ENCODE data around the gene ATRX. TPM values are rescaled to one million over a fixed set of nuclear protein-coding genes. Genes with fewer than 3 reads are reported as not detected.

ATRX gene

DNA sequence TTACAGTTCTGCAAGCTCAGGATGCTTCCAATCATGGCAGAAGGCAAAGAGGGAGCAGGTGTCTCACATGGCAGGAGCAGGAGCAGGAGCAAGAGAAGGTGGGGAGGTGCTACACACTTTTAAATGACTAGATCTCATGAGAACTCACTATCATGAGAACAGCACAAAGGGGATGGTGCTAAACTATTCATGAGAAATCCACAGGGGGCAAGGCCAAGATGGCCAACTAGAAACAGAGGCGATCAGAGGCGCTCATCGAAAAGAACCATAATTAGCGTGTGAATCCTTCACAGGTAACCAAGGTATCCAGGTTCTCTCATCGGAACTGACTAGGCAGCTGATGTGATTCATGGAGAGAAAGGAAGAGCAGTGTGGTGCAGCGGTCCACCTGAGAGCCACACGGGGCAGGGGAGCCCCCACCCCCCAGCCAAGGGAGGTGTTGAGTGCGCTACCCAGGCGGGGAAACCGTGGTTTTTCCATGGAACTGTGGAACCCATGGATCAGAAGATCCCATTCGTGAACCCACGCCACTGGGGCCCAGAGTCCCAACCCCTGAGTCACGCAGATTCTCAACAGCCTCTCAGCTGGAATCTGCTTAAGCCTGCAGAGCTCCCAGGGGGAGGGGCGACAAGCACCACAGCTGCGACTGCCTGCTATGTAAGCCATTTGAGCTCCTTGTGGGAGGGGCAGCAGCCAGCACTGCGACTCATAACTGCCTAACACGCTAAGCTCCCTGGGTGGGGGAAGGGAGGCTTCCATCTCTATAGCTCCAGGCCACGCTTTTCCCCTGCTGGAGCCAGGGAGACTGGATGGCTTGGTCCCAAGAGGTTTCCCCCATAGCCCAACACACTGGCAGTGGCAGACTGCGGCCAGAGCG, 292.1 kb downstream of the ATRX start:
- WGBS = 33% methylated on average over 17 of the region's 20 CpGs
- no peak overlapping the region for H3K4ac ChIP-seq (ENCODE audit: low read depth in 1 of 2, low read length in 2 of 2)
- peak; percentile 88 for DNase-seq
- no peak overlapping the region for H3K23ac ChIP-seq (ENCODE audit: low read length in 2 of 2)
- H3K4me2 ChIP-seq (ENCODE audit: low read length, poor library complexity, severe bottlenecking) = no peak overlapping the region
- peak overlapping the region; percentile 43 to 46 for H3K18ac ChIP-seq (ENCODE audit: low read depth in 1 of 2, low read length in 2 of 2)
- H2AFZ ChIP-seq (ENCODE audit: low read depth, low read length) = no peak overlapping the region
- no peak overlapping the region for H2BK12ac ChIP-seq (ENCODE audit: low read length in 2 of 2)
- no peak overlapping the region for H2AK5ac ChIP-seq (ENCODE audit: low read length, severe bottlenecking)
- H3K27ac ChIP-seq (ENCODE audit: low read length, poor library complexity, severe bottlenecking) = peak overlapping the region; percentile 59
- no peak overlapping the region for H3K9ac ChIP-seq (ENCODE audit: low read length)
- peaks cover 7% of the 10 kb centered on the region for H3K4me1 ChIP-seq (ENCODE audit: control insufficient read depth, insufficient read depth, low read depth, low read length)
- peaks cover 0 to 2% of the 10 kb centered on the region in 2 experiments for H3K27me3 ChIP-seq (ENCODE audit: control insufficient read depth in 1 of 2, insufficient read depth in 1 of 2, low read length in 2 of 2)
- H3K14ac ChIP-seq (ENCODE audit: low read length in 2 of 2) = no peak overlapping the region
- H3K4me3 ChIP-seq (ENCODE audit: insufficient read depth in 1 of 2, low read depth in 1 of 2, low read length in 2 of 2) = no peak overlapping the region
- H2BK5ac ChIP-seq (ENCODE audit: low read depth, low read length, poor library complexity, severe bottlenecking) = peak overlapping the region; percentile 70
- no peaks in the 10 kb centered on the region for H3K79me1 ChIP-seq (replicated peaks; ENCODE audit: low read length, poor library complexity, severe bottlenecking)
- H2BK120ac ChIP-seq (ENCODE audit: low read depth, low read length) = peak overlapping the region; percentile 19
- H4K8ac ChIP-seq (ENCODE audit: low read length) = peak overlapping the region; percentile 19
- no peaks in the 10 kb centered on the region for H3K36me3 ChIP-seq (ENCODE audit: control insufficient read depth in 1 of 2, insufficient read depth in 2 of 2, low read depth in 1 of 2, low read length in 2 of 2)
- no peak overlapping the region for H2BK15ac ChIP-seq (ENCODE audit: low read depth, poor library complexity, severe bottlenecking)
- H3K9me3 ChIP-seq (ENCODE audit: control insufficient read depth, low read length) = peaks cover 2% of the 10 kb centered on the region
- peak overlapping the region; percentile 50 for H4K91ac ChIP-seq (ENCODE audit: low read length)

DNA sequence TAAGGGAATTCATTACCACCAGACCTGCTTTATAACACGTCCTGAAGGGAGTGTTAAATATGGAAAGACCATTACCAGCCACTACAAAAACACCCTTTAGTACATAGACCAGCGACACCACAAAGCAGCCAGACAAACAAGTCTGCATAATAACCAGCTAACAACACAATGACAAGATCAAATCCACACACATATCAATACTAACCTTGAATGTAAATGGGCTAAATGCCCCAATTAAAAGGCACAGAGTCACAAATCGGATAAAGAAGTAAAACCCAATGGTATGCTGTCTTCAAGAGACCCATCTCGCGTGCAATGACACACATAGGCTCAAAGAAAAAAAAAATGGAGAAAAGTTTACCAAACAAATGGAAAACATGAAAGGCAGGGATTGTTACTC, 302.0 kb downstream of the ATRX start:
- no peak overlapping the region for H3K23ac ChIP-seq (ENCODE audit: low read length in 2 of 2)
- H3K4me1 ChIP-seq (ENCODE audit: control insufficient read depth, insufficient read depth, low read depth, low read length) = no peaks in the 10 kb centered on the region
- no peak overlapping the region for H2BK5ac ChIP-seq (ENCODE audit: low read depth, low read length, poor library complexity, severe bottlenecking)
- no peak overlapping the region for H3K4me3 ChIP-seq (ENCODE audit: insufficient read depth in 1 of 2, low read depth in 1 of 2, low read length in 2 of 2)
- H3K79me1 ChIP-seq (replicated peaks; ENCODE audit: low read length, poor library complexity, severe bottlenecking) = no peaks in the 10 kb centered on the region
- WGBS = 85% methylated on average over 5 of the region's 5 CpGs
- no peaks in the 10 kb centered on the region for H3K36me3 ChIP-seq (ENCODE audit: control insufficient read depth in 1 of 2, insufficient read depth in 2 of 2, low read depth in 1 of 2, low read length in 2 of 2)
- no peak overlapping the region for H2BK15ac ChIP-seq (ENCODE audit: low read depth, poor library complexity, severe bottlenecking)
- no peak overlapping the region for H4K91ac ChIP-seq (ENCODE audit: low read length)
- no peak overlapping the region for H3K18ac ChIP-seq (ENCODE audit: low read depth in 1 of 2, low read length in 2 of 2)
- H3K27ac ChIP-seq (ENCODE audit: low read length, poor library complexity, severe bottlenecking) = no peak overlapping the region
- H3K4me2 ChIP-seq (ENCODE audit: low read length, poor library complexity, severe bottlenecking) = no peak overlapping the region
- no peak overlapping the region for H3K4ac ChIP-seq (ENCODE audit: low read depth in 1 of 2, low read length in 2 of 2)
- no peak overlapping the region for H2BK12ac ChIP-seq (ENCODE audit: low read length in 2 of 2)
- H3K27me3 ChIP-seq (ENCODE audit: control insufficient read depth in 1 of 2, insufficient read depth in 1 of 2, low read length in 2 of 2) = no peaks in the 10 kb centered on the region
- H3K14ac ChIP-seq (ENCODE audit: low read length in 2 of 2) = no peak overlapping the region
- no peak overlapping the region for H2BK120ac ChIP-seq (ENCODE audit: low read depth, low read length)
- DNase-seq = no peak
- no peak overlapping the region for H2AFZ ChIP-seq (ENCODE audit: low read depth, low read length)
- peaks cover 16% of the 10 kb centered on the region for H3K9me3 ChIP-seq (ENCODE audit: control insufficient read depth, low read length)
- no peak overlapping the region for H2AK5ac ChIP-seq (ENCODE audit: low read length, severe bottlenecking)
- H4K8ac ChIP-seq (ENCODE audit: low read length) = no peak overlapping the region
- H3K9ac ChIP-seq (ENCODE audit: low read length) = no peak overlapping the region

DNA sequence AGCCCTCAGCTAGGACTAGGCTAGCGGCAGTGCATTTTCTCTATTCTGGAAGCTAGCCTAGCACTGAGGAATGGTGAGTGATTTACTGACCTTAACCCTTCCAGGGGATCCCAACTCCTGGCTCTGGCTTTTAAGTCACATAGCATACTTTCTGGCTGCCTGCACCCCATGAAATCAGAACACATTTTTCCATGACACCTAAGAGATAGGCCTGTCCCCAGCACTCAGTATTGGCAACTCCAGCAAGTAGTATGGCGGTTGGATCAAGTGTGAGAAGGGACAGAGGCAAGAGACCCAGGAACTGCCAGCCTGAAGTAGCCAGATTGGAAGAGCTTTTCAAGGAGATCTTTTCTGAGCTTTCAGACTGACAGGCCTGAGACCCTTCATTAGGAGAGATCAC, 330.6 kb downstream of the ATRX start:
- H3K18ac ChIP-seq (ENCODE audit: low read depth in 1 of 2, low read length in 2 of 2) = no peak overlapping the region
- H3K4me2 ChIP-seq (ENCODE audit: low read length, poor library complexity, severe bottlenecking) = no peak overlapping the region
- no peak overlapping the region for H4K8ac ChIP-seq (ENCODE audit: low read length)
- no peak overlapping the region for H3K9ac ChIP-seq (ENCODE audit: low read length)
- no peak overlapping the region for H3K4me3 ChIP-seq (ENCODE audit: insufficient read depth in 1 of 2, low read depth in 1 of 2, low read length in 2 of 2)
- H4K91ac ChIP-seq (ENCODE audit: low read length) = no peak overlapping the region
- no peak overlapping the region for H2BK15ac ChIP-seq (ENCODE audit: low read depth, poor library complexity, severe bottlenecking)
- H2BK5ac ChIP-seq (ENCODE audit: low read depth, low read length, poor library complexity, severe bottlenecking) = no peak overlapping the region
- WGBS = 96% methylated on average over 2 of the region's 2 CpGs
- H2AFZ ChIP-seq (ENCODE audit: low read depth, low read length) = no peak overlapping the region
- peaks cover 0 to 12% of the 10 kb centered on the region in 2 experiments for H3K27me3 ChIP-seq (ENCODE audit: control insufficient read depth in 1 of 2, insufficient read depth in 1 of 2, low read length in 2 of 2)
- no peak overlapping the region for H2BK12ac ChIP-seq (ENCODE audit: low read length in 2 of 2)
- no peak overlapping the region for H3K14ac ChIP-seq (ENCODE audit: low read length in 2 of 2)
- H2BK120ac ChIP-seq (ENCODE audit: low read depth, low read length) = no peak overlapping the region
- H3K27ac ChIP-seq (ENCODE audit: low read length, poor library complexity, severe bottlenecking) = no peak overlapping the region
- no peaks in the 10 kb centered on the region for H3K4me1 ChIP-seq (ENCODE audit: control insufficient read depth, insufficient read depth, low read depth, low read length)
- no peak overlapping the region for H2AK5ac ChIP-seq (ENCODE audit: low read length, severe bottlenecking)
- H3K79me1 ChIP-seq (replicated peaks; ENCODE audit: low read length, poor library complexity, severe bottlenecking) = no peaks in the 10 kb centered on the region
- H3K9me3 ChIP-seq (ENCODE audit: control insufficient read depth, low read length) = no peaks in the 10 kb centered on the region
- peaks cover 0 to 8% of the 10 kb centered on the region in 2 experiments for H3K36me3 ChIP-seq (ENCODE audit: control insufficient read depth in 1 of 2, insufficient read depth in 2 of 2, low read depth in 1 of 2, low read length in 2 of 2)
- H3K4ac ChIP-seq (ENCODE audit: low read depth in 1 of 2, low read length in 2 of 2) = no peak overlapping the region
- no peak for DNase-seq
- no peak overlapping the region for H3K23ac ChIP-seq (ENCODE audit: low read length in 2 of 2)

Small RNA genes within 50 kb of the gene (small RNA-seq; reads per million reads assigned to genes)
- not detected for gene FABP5P15 (ENCODE audit: low read depth)
